Dedifferentiated amniotic fluid mesenchymal stem cell (primary cell): ENCODE measurements around the gene TMC4.
A peak's percentile ranks its signal among the peaks of the same experiment; 100 is the strongest.
"Not testable (repeated sequence)": the region's sequence is repeated elsewhere in the genome, so short reads cannot be mapped to it uniquely, and the experiment has no call there.

Experiments
- DNase-seq: peaks from one replicate; pipeline ENCODE4 v3.0.0-alpha.2; 2016; ENCODE audit errors: extremely low spot score

The TMC4 gene, protein sequence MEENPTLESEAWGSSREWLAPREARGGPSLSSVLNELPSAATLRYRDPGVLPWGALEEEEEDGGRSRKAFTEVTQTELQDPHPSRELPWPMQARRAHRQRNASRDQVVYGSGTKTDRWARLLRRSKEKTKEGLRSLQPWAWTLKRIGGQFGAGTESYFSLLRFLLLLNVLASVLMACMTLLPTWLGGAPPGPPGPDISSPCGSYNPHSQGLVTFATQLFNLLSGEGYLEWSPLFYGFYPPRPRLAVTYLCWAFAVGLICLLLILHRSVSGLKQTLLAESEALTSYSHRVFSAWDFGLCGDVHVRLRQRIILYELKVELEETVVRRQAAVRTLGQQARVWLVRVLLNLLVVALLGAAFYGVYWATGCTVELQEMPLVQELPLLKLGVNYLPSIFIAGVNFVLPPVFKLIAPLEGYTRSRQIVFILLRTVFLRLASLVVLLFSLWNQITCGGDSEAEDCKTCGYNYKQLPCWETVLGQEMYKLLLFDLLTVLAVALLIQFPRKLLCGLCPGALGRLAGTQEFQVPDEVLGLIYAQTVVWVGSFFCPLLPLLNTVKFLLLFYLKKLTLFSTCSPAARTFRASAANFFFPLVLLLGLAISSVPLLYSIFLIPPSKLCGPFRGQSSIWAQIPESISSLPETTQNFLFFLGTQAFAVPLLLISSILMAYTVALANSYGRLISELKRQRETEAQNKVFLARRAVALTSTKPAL

DNA sequence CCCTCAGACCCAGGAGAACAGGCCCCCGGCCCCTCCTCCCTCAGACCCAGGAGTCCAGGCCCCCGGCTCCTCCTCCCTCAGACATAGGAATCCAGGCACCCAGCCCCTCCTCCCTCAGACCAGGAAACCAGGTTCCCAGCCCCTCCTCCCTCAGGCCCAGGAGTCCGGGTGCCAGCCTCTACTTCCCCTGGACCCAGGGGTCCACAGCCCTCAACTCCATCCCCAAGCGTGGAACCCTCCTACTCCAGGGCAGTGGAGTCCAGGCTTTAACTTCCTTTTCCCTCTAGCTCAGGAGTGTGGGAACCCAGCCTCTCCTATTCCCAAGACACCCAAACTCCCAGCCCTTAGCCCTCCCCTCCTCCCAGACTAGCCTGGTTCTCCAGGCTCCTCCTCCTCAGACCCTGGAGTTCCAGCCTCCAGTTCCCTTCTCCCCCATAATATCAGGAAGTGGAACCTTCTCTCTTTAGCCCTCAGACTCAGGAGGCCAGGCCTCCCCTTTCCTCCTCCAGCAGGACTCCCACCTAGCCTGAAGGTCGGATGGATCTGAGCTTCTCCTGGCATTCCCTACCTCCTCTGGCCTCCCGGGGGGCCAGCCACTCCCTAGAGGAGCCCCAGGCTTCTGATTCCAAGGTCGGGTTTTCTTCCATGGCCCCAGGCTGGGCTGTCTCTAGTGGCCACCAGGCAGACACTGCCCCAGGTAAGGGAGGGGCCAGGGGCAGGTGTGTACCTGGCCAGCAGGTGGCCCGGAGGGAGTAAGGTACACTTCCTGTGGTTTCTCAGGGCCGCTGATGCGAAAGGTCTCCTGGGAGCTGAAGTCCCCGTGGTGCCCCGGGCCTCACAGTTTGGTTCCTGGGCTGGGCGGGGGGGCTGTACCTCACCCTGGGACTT is at the start of gene TMC4:
Gene TMC4 (minus strand): TSS at position 690 of the 888 bp plus-strand sequence. CDS start 43 bp downstream, at position 647.
- no peak for DNase-seq

DNA sequence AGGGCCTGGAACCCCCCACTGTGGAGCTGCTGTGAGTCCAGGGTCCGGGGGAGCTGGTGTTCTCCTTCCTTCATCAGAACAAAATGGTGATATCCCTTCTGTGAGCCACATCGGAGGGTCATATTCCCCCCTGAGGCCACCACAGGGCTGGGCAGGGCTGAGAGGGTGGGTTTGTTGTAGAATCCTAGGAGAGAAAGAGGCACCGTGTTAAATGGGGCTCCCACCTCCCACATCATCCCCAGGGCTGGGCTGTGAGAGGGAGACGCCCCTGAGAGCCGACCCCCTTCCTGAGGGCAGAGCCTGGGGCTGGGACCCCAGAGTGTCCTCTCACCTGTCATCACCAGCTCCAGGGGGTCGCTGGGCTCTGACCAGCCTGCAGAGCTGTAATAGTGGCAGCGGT is 49.0 kb upstream of the TMC4 start:
- peak; percentile 7 for DNase-seq

DNA sequence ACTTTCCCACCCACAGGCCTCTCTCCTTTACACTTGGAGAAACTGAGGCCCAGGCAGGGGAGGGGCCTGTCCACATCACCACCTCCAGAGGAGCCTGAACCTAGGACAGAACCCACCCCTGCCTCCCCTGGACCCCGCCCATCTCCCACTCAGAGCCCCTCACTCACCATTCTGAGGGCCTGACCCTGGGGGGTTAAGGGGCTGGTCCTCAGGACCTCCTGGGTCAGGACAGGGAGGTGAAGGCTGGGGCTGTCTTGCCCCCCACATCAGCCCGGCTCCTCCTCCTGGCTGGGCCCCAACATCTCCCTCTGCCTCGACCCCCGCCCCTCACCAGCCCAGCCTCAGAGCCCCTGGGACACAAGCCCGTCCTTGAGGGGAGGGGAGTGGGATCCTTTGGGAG is 46.7 kb upstream of the TMC4 start:
- DNase-seq: not testable (repeated sequence)

DNA sequence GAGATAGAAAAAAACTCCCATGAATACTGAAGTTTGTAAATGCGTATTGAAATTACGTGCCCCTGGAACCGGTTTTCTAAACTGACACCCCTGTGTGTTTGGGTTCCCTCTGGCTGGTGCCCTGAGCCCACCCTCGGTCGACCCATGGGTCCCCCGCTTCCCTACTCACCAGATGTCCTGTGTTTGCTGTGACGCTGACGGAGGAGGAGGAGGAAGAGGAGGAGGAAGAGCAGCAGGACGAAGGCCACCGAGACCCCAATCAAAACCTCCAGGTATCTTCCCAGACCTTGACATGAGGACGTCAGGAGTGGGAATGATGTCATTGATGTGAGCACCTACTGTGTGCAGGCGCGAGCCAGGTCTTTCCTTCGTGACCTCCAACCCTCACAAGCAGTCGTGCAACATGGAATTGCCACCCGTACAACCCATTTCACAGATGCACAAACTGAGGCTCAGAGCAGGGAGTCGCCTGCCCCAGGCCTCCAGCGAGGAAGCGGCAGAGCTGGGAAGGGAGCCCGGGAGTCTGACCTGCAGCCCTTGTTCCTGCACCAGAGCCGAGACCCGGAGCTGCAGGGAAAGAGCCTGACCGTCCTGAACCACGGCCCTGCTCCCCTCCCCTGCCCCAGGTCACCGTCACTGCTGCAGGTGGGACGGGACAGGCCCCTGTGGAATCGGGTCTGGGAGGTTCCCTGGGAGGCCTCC is 46.2 kb upstream of the TMC4 start:
- peak; percentile 9 for DNase-seq

DNA sequence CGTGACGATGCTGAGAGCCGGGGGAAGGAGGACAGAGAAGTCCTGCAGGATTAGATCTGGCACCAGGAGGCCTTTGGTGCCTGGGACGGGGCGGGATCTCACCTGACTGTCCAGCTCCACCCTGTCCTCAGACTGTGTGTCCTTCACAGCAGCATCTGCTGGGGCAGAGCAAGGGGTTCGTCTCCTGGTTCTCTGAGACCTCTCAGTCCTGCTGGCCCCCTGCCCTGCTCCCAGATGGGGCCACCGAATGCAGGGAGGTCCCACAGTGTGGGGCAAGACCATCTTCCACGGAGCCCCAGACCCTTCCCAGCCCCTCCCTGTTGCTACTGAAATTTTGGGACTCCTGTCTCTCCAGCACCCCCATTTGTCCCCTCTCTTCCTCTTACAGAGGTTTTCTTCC is 45.3 kb upstream of the TMC4 start:
- DNase-seq: peak; percentile 1

DNA sequence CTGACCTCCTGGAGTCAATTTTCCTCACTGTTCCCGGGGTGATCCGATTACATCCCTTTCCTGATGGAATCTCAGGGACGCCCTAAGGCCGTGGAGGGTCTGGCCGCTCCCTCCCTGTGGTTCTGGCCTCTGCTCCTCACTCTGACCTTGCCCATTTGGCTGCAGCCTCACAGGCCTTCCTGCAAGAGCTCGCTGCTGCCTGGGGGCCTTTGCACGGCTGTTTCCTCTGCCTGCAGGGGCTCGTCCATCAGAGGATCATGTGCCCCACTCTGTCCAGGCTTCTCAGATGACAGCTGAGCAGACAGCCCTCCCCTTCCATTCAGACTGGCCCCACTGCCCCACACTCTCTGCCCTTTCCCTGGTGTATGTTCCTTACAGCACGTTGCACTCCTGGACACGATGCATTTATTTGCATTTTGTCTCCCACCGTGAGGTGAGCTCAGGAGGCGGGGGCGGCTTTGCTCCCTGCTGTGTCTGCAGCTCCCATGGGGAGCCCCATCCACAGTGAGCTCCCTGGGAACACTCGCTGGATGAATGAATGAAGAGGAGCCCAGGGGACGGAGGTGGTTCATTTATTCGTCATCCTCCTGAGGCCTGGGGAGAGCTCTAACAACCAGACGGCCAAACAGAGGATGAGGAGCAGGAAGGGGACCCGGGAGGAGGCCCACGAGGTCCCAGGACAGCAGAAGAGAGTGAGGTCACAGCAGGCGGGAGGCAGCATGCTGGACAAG is 44.7 kb upstream of the TMC4 start:
- DNase-seq: not testable (repeated sequence)

DNA sequence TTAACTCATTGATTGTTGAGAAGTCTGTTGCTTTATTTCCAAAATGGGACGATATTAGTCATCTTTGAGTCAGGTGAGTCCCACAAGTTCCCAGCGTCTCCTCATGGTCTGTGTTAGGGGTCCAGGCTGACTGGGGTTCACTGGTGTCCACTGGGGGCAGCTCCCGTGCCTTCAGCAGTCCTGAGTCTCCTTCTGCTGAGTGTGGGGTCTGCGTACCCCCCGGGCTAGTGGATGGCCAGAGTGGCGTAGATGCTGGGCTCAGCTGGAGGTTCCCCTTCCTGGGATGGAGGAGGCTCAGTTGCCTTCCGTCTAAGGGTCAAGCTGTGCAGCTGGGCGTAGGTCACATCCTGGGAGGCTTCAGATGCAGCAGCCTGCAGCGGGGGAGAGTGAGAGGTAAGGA is 43.9 kb upstream of the TMC4 start:
- DNase-seq: peak; percentile 6

DNA sequence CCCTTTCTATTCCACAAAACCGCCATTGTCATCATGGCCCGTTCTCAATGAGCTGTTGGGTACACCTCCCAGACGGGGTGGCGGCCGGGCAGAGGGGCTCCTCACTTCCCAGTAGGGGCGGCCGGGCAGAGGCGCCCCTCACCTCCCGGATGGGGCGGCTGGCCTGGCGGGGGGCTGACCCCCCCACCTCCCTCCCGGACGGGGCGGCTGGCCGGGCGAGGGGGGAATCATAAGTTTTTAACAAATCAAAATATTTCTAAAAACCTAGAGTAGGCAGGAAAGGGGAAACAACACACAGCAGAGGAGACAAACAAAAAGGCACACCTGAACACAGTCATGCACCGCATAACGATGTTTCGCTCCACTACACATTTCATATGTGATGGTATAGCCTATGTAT is 41.8 kb upstream of the TMC4 start:
- DNase-seq: not testable (repeated sequence)

DNA sequence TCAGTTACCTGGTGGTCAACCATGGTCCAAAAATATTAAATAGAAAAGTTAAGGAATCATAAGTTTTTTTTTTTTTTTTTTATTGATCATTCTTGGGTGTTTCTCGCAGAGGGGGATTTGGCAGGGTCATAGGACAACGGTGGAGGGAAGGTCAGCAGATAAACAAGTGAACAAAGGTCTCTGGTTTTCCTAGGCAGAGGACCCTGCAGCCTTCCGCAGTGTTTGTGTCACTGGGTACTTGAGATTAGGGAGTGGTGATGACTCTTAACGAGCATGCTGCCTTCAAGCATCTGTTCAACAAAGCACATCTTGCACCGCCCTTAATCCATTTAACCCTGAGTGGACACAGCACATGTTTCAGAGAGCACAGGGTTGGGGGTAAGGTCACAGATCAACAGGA is 41.3 kb upstream of the TMC4 start:
- DNase-seq: not testable (repeated sequence)

DNA sequence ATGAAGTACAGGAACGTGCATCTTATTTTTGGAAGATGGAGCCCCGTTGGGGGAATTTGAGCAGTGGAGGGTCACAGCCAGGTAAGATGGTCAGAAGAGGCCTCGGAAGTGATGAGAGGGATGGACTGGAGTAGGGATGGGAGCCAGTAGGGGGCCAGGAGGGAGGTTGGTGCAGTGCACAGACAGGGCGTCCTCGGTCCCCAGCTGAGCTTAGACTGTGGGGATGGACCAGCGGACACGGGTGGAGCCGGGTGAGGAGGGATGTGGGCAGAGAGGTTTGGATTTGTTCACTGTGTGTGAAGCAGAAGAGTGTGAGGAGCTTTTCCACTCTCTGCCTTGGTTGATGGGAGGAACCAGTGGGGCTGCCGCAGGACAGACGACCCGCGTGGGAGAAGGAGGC is 38.3 kb upstream of the TMC4 start:
- DNase-seq: no peak

DNA sequence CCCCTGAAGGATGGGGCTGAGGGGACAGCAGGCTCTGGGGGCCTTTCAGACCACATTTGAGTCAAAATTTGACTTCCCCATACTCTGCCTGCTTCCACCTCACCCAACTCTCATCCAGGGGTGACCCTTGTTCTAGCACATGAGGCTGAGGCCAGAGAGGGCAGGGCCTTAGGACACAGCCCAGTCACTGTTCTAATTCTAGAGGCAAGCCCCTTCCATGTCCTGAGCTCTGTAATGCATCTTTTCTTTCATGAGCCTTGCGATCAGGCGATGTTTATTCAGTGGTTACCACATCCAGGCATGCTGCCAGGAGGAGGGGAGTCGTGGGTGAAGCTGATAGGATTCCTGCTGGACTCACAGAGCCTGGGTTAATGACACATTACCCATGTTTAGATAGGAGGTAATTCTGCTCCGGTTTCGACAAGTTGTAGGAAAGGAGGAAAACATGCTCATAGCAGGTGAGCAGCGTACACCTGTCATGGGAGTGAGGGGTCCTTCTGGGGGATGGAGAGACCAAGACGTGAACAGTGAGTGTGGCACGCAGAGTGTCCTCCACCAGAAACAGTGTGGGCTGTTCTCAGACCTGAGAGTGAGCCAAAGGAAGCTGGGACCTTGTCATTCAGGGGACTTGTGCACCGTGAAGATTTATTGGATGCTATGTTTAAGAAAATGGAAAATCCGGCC is 37.0 kb upstream of the TMC4 start:
- peak; percentile 94 for DNase-seq

DNA sequence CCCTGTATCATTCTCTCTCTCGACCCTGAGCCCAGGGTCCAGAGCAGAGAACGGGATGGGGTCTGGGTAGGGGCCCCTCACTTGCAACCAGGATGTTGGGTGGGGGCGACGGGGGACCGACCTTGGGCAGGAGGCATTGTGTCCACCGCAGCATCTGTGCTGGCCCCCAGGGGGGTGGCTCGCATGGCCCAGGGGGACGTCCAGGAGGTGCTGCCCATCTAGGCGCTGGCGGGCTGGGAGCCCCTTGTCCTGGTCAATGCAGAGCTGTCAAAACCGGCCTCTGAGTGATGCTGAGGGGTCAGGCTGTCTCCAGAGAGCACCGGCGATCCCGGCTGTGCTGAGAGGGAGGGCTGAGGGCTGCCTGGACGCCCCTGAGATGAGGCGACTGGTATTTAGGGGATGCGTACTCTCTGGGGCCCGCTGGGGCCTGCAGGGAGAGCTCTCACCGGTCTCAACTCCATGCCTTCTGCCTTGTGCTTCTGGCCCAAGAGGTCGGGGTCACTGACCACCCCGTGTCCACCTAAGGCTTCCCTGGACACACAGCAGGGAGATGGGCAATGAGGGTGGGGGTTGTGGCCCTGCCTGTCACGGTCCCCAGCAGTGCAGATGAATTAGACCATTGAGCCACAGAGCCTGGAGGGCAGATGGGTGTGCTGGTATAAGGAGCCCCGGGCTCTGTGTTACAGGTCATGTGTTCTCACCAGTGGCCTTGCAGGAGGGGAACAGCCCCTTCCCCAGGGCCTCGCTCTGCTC is 36.3 kb upstream of the TMC4 start:
- no peak for DNase-seq

DNA sequence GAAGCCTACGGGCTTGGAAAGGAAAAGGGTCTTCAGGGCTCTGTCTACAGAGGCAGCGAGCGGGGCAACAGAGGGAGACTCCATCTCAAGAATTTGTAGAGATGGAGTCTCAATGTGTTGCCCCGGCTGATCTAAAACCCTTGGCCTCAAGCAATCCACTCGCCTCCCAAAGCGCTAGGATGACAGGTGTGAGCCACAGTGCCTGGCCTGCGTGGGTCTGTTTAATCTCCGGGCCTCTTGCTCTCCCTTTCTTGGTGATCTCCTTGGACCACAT is 35.8 kb upstream of the TMC4 start:
- no peak for DNase-seq

DNA sequence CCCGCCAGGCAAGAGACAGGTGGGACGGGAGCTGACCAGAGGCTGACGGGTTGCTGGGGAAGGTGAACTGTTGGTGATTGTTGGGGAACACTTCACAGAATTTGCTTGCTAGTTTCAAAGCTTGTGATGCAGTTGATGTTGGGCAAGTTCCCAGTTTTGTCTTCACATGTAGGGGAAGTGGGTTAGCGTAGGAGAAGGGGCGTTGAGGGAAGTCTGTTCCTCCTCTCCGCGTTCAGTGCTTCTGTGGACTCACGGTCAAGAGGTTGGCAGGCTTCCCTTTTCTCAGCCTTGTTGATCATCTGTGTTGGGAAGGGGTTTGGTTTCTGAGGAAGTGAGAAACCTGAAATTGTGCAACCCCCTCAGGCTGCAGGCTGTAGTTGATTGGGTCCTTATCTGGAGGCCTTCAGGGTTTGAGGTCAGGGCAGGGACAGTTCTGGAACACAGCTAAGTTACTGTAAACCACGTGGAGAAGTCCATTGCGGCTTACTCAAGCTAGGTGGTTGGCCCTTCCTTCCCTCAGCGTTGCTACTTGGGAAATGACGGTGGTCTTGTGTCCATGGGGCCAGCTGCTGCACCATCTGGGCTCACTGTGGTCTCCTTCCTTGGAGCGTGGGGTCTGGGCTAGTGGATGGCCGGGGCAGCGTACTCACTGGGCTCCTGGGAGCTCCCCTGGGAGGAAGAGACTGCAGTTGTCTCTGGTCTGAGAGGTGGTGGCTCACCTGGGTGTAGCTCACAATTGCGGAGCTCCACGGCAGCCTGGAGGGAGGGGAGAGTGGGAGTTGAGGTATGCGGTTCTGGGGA is 35.2 kb upstream of the TMC4 start:
- no peak for DNase-seq

DNA sequence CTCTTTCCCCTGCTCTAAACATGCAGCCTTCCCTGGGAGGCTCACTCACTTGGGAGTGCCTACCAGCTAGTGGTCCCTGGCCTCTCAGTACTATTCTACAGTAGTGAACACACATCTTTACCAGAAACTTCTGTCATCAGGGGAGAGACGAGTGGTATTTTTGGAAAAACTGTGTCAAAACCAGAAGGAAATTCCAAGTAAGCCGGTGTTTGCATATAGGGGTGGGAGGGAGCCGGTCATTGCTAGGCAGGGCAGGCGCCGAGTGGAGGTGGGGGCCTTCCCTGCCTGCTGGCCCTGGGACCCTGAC is 34.7 kb upstream of the TMC4 start:
- DNase-seq: no peak

DNA sequence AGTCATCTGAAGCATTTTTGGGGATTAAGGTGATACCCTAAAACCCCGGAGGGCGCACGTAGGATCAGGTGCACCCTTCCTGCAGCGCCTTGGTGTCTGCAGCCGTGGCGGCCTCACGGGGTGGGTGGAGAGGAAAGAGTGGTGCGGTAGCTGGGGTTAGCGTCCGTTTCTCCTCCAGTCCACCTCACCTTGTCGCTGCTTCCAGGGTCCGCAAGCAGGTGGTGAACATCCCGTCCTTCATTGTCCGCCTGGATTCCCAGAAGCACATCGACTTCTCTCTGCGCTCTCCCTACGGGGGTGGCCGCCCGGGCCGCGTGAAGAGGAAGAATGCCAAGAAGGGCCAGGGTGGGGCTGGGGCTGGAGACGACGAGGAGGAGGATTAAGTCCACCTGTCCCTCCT is 34.2 kb upstream of the TMC4 start:
- not testable (repeated sequence) for DNase-seq

DNA sequence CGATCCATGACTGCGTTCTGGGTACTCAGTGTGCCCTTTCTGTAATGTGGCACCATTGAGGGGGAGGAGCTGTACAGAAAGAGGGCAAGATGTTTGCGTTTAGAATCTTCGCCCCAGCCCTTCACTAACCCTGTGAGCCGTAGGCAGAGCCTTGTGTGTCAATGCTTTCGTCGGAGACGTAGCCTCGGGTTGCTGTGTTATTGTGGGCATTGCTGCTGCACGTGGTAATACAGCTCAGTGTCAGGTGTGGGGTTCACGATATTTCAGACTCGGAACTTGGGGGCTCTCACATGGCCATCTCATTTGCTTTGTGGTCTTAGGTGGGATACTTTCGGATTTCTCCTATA is 33.8 kb upstream of the TMC4 start:
- no peak for DNase-seq

DNA sequence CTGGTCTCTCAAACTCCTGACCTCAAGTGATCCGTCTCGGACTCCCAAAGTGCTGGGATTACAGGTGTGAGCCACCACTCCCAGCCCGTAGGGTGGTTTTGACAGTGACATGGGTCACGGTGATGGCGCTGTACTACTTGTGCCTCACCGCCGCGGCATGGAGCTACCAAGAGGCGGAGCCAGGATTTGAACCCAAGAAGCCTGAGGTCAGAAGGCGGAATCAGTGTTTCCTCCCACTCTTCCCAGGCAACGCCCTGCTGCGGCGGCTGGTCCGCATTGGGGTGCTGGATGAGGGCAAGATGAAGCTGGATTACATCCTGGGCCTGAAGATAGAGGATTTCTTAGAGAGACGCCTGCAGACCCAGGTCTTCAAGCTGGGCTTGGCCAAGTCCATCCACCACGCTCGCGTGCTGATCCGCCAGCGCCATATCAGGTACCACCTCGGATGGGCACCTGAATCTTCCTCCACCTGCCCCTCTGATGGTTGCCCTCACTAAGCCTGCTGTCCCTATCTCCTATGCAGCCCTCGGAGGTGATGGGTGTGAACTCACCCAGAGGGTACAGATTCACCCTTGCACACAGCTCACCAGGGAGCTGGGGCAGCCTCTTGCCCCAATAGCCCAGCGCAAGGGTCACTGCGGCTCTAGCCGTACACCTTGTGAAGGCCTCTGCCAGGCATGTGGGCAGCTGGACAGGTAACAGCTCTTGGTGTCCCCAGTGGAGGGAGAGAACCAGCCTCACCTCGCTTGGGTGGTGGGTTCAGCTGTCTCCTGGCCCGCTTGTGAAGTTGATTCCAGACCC is 33.3 kb upstream of the TMC4 start:
- DNase-seq: no peak
